HG03139 (cell line): ENCODE results near the gene TRMT5.

ENCODE experiments used
- ATAC-seq: cut with Tn5 transposase; IDR thresholded peaks from one replicate; pipeline ENCODE4 v1.9.1; 2021; ENCODE audit not compliant: unreplicated experiment

Gene TRMT5

DNA sequence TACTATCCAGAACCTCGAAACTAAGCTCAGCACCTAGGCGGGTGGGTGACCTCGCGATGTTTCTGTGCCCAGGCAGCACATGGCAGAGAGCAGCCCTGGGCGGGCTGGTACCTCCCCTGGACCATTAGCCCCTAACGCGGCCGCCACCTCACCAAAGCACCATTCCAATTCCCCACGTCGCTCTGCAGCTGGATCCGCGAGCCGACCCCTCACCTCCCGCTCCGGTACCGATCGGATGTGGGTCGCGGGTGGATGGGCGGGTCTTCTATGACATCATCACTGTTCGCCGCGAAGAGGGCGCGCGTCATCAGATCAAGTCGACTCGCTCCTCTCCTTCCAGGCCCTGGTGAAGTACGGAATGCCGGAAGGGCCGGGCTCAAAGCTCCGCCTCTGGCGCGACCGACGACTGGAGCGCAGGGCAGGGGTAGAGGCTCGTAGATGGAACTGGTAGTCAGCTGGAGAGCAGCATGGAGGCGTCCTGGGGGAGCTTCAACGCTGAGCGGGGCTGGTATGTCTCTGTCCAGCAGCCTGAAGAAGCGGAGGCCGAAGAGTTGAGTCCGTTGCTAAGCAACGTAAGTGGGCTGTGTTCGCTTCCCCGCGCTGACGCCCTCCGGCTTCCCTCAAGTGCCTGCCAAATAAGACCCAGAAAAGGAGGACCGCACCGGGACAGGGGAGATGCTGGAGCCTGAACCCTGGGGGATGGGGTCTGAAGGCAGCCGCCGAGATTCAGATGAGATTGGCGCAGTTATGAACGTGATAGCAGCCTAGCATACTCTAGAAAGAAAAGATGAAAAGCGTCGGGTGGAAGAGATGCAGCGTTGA, at the start of gene TRMT5, which contains the start of gene SLC38A6:
TRMT5 (minus strand) TSS at position 269 of the 822 bp plus-strand sequence; CDS start at position 163, 106 bp downstream.
SLC38A6 (plus strand) TSS at position 435 of the 822 bp plus-strand sequence; CDS start at position 468, 33 bp downstream.
- peak; percentile 82 for ATAC-seq

GRCh38 chr14:61026526-61026925, 45.6 kb upstream of the TRMT5 start:
- no peak for ATAC-seq

- no peak for ATAC-seq
Measured at GRCh38 chr14:61025251-61026223, 44.7 kb upstream of the TRMT5 start.

DNA sequence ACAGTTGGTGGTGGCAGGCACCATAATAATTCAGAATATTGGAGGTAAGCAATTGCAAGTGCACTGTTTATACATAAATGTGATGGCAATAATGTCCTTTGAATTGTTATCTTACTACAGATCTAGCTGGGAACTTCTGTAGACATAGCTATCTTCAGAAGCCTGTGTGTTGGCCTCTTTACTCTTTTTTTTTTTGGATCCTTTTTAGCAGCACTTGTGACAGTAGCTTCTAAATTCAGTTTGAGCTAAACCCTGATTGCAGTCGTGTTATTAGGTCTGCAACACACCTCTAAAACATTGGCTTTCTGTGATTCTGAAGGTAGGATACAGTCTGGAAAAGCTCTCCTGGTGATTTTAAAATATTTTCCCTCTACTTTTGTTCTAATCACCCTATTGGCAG, 38.7 kb upstream of the TRMT5 start:
- ATAC-seq: no peak

GRCh38 chr14:61003571-61003970, 22.7 kb upstream of the TRMT5 start:
- ATAC-seq: no peak

DNA sequence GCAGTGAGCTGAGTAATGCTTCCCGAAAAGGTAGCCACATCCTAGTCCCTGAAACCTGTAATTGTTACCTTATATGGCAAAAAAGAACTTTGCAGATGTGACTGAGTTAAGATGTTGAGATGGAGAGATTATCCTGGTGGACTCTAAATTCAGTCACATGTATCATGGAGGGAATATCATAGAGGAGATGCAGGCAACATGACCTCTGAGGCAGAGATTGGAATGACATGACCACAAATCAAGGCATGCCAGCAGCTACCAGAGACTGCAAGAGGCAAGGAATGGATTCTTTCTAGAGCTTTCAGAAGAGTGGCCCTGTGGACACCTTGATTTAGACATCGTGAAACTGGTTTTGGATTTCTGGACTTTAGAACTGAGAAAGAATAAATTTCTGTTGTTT, 18.7 kb upstream of the TRMT5 start:
- no peak for ATAC-seq

- ATAC-seq: no peak
Measured at GRCh38 chr14:60998617-60999016, 17.7 kb upstream of the TRMT5 start.

DNA sequence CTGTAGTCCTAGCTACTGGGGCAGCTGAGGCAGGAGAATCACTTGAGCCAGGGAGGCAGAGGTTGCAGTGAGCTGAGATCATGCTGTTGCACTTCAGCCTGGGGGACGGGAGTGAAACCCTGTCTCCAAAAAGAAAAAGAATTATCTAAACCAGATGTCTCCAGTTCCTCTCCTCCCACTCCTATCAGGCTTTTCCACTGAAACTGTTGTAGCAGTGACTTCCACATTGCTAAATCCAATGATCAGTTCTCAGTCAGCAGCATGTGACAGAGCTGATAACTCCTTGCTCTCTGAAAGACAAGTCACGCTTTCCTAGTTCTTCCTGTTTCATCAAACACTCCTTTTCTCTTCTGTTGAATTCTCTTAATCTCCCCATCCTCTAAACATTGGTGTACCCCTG, 8.7 kb upstream of the TRMT5 start:
- ATAC-seq: no peak

- ATAC-seq: no peak
Measured at GRCh38 chr14:60986500-60986899, 5.6 kb upstream of the TRMT5 start.

- ATAC-seq: no peak
Measured at GRCh38 chr14:60984196-60984595, 3.3 kb upstream of the TRMT5 start.

GRCh38 chr14:60981633-60982455, 965 bp upstream of the TRMT5 start:
- ATAC-seq: no peak

GRCh38 chr14:60977847-60978246, 3.0 kb downstream of the TRMT5 start:
- ATAC-seq: no peak

GRCh38 chr14:60975551-60975950, 5.3 kb downstream of the TRMT5 start:
- no peak for ATAC-seq

DNA sequence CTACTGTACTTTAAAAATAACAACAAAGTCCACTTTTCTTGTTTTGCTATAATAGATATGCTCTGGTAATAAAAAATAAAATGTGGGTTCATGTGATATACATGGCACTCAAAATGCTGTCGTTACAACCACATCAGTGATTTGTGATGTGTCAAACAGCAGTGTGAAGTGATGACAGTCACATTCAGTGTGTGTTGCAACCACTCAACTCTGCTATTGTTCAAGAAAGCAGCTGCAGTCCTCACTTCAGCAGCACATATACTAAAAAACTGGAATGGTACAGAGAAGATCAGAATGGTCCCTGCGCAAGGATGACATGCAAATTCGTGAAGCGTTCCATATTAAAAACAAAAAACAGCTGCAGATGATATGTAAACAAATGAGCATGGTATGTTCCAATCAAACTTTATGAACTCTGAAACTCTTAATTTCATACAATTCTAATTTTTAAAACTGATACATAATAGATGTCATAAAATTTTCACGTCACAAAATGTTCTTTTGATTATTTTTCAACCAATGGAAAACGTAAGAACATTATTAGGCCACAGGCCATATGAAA, 6.7 kb downstream of the TRMT5 start:
- no peak for ATAC-seq

DNA sequence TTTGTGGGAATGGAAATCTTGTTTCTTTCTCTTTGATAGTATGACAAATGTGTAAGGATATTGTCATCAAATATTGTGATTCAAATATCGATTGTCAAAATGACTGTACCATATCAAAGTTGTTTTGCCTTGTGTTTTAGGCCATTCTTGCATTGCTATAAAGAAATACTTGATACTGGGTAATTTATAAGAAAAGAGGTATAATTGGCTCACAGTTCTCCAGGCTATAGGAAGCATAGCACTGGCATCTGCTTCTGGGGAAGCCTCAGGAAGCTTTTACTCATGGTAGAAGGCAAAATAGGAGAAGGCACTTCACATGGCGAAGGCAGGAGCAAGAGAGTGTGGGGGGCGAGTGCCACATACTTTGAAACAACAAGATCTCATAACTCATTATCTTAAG, 7.8 kb downstream of the TRMT5 start:
- ATAC-seq: no peak

DNA sequence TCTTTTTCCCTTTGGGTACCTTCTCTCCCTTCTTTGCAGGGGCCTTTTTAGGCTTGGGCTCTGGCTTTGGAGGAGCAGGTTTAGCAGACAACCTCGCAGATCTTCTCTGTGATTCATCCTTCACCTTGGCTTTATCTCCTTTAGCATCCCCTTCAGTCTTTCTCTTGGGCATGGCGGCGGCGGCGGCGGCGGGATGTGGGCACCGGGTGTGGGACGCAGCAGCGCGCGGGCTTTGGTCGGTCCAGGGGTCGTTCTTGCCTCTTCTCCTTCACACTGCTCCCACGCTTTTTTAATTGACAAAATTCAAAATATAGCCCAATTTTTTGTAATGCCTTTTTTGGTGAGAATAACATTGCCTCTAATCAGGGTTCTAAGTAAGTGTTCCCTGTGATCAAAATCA, 8.6 kb downstream of the TRMT5 start:
- no peak for ATAC-seq

DNA sequence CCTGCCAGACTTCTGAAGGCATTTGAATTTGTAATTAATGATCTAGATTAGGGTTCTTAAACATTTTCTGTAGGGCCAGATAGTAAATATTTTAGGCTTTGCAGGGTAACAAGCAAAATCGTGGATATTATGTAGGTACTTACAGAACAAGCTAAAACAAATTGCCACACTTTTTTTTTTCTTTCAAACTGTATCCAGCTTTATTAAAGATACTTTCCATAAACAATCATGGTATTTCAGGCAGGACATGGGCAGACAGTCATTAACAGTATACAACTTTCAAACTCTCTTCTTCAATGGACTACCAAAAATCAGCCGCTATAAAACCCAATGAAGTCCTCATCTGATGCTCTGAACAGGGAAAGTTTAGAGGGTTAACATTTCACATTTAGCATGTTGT, 9.6 kb downstream of the TRMT5 start:
- no peak for ATAC-seq

GRCh38 chr14:60970146-60970545, 10.7 kb downstream of the TRMT5 start:
- no peak for ATAC-seq

DNA sequence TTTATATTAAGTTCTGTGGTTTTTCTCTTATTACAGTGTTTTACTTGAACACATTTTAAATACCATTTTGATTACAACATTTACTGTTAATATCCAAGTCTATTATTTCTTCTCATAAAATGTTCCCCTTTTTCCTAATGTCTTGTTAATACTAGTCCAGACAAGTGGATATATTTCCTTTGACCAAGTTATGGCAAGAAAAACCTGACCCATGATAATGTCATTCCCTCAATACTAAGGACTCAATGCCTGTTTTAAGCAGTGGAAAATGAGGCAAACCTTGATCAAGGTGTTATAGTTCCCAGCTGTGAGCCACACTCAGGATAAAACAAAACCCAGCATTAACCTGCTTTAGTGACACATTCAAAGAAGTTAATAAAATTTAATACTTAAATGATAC, 12.2 kb downstream of the TRMT5 start:
- no peak for ATAC-seq

GRCh38 chr14:60968099-60968498, 12.8 kb downstream of the TRMT5 start:
- no peak for ATAC-seq

GRCh38 chr14:60965402-60965801, 15.5 kb downstream of the TRMT5 start:
- ATAC-seq: no peak
